Measurements from ENCODE around the gene EEF1A1.
"Not testable (repeated sequence)": the region's sequence is repeated elsewhere in the genome, so short reads cannot be mapped to it uniquely, and the experiment has no call there.

The EEF1A1 gene

DNA sequence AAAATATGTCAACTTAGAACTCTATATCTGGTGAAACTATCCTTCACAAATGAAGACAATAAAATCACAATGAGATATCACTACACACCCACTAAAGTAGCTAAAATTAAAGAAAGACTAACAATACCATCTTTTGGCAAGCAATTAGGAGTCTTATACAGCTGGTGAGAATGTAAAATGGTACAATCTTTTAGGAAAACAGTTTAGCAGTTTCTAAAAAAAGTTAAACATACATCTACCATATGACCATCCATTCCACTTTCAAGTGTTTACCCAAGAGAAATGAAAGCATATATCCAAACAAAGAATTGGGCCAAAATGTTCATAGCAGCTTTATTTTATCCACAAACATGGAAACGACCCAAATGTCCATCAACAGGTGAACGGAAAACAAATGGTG, 13.8 kb upstream of the EEF1A1 start:
- no peak for DNase-seq

DNA sequence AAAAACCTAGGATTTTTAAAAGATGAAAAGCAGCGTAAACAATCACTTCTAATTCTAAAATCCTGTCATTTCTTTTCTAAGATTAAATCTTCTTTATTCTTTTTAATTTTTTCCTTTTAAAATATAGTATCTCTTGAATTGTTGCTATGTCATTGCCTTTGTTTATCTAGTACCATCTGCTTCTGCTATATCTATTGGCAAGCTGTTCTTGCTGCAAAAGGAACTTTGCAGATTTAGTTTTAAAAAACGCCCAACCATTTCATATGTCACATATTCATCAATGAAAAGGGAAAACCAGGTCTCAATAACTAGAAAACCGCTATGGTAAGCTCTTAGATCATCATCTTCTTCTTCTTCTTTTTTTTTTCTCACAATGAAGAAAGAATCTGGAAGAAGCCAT, 11.5 kb upstream of the EEF1A1 start:
- no peak for DNase-seq

DNA sequence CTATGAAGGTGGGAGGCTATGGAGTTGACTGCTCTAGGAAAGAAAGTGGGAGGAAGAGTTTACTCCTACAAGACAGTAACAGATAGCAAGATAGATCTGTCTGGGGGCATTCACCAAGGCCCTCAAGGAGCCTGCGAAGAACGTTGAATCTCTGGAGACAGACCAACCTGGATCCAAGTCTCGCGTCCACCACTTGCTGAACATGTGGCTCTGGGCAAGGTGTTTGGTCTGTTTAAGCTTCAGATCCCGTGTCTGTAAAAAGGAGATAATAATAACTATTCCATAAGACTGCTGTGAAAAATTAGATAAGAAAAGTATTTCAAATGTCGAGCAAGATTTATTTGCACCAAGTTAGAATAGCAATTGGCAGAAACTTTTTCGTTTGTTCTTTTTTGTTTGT, 8.1 kb upstream of the EEF1A1 start:
- no peak for DNase-seq

DNA sequence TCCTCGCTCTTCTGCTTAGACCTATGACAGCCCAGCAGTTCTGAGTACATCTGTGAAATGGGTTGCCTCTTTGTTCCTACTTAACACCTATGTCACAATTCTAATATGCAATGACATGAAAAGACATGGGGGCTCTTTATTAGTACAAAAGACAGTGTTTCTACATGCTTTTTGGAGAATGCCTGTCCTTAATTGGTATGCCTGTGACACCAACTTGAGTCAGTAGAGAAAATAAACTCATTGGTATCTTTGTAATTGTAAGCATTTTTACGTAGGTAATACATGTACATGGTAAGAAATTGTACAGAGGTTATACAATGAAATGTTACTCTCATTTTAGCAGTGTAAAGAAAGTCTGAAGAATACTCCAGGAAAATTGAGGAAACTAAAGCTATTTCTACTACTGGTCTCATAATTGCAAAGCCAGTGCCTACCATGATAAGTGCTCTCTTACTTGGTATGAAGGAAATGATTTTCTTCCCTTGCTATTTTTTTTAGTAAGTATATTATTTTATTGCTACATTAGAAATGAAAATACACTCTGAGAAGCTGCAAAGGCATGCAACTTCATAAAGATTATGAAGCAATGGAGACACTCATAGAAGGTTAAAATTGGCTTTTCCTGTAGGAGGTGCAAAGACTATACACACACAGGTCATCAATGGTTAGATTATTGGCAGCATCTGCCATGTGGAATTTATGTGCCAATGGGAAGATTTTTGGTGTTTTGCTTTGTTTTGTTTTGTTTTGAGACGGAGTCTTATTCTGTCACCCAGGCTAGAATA, 4.9 kb upstream of the EEF1A1 start:
- DNase-seq, result no peak

DNA sequence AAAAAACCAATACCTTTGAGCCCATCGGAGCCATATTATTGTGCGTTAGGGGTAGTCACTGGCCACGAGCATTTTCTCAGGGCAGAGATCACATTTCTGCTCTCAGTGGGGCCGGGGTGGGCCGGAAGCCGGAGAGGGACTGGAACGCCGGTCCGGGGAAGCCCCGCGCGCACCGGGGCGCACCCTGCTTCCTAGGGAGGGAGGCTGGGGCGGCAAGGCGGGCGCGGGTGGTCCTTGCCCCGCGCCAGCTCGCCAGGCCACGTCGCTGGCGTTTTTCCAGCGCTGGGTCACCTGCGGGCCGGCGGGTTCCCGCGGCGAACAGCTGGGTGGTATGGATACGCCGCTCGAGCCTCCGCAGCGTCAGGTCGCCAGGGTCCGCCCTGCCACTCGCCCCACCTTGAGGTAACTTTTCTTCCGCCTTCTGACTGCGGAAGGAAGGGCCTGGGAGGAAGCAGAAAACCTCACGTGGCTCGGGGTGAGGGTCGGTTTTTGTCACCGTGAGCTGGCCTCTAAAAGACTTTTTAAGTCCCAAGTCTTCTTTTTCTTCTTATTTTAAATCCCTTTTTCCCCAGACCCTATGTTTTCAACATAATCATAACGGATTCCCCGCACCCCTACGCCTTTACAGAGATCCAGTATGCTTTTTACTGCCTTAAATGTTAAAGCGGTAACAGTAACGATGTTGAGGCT, 2.7 kb upstream of the EEF1A1 start:
- DNase-seq, result peak in 1 of 2 experiments; percentile 20

DNA sequence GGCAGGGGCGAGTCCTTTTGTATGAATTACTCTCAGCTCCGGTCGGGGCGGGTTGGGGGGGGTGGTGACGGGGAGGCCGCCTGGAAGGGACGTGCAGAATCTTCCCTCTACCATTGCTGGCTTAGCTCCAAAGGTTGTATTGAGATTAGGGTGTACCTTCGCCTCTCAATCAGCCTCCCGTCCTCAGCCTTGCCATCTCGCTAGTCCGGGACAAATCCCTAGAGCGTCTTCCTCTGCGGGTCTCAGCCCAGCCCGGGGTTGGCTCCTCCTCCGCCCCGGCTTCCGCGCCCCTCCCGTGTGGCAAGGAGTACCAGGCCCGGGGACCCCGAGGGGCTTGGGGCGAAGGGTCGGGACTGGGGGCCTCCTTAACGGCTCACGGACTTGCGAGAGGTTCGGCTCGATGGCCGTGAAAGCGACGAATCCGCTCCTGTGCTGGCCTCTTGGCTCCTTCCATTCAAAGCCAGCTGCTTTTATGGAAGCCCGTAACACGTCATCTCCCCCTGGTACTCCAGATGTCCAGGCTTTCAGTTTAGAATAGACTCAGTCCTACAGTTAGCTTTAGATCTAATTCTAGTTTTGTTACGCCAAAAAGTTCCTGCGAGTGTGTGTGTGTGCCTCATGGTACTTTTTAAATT, 636 bp upstream of the EEF1A1 start:
- peak in 1 of 2 experiments; percentile 77 for DNase-seq

DNA sequence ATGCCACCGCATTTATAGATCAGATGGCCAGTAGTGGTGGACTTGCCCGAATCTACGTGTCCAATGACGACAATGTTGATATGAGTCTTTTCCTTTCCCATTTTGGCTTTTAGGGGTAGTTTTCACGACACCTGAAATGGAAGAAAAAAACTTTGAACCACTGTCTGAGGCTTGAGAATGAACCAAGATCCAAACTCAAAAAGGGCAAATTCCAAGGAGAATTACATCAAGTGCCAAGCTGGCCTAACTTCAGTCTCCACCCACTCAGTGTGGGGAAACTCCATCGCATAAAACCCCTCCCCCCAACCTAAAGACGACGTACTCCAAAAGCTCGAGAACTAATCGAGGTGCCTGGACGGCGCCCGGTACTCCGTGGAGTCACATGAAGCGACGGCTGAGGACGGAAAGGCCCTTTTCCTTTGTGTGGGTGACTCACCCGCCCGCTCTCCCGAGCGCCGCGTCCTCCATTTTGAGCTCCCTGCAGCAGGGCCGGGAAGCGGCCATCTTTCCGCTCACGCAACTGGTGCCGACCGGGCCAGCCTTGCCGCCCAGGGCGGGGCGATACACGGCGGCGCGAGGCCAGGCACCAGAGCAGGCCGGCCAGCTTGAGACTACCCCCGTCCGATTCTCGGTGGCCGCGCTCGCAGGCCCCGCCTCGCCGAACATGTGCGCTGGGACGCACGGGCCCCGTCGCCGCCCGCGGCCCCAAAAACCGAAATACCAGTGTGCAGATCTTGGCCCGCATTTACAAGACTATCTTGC, 725 bp downstream of the EEF1A1 start:
- no peak for DNase-seq

DNA sequence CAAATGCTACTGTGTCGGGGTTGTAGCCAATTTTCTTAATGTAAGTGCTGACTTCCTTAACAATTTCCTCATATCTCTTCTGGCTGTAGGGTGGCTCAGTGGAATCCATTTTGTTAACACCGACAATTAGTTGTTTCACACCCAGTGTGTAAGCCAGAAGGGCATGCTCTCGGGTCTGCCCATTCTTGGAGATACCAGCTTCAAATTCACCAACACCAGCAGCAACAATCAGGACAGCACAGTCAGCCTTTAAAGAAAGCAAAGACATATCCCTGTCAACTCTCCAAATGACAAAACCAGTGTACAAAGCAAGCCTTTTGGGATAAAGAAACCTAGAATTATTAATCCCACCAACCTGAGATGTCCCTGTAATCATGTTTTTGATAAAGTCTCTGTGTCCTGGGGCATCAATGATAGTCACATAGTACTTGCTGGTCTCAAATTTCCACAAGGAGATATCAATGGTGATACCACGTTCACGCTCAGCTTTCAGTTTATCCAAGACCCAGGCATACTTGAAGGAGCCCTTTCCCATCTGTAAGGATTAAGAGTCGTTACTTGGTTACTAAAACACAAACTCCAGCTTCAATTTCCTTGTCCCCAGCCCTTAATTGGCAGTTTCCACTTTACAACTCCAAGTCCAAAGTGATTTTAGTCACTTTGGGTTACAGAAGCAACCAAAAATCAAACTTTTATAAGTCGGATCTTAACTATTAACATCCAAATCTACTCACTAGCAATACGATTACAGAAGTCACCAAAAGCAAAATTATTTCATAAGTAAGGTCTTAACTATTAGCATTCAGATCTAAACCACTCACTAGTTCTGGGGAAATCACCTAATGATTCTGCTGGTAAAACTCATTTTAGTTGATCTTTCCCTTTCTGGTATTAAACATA, 1.6 kb downstream of the EEF1A1 start:
- DNase-seq, result not testable (repeated sequence)

DNA sequence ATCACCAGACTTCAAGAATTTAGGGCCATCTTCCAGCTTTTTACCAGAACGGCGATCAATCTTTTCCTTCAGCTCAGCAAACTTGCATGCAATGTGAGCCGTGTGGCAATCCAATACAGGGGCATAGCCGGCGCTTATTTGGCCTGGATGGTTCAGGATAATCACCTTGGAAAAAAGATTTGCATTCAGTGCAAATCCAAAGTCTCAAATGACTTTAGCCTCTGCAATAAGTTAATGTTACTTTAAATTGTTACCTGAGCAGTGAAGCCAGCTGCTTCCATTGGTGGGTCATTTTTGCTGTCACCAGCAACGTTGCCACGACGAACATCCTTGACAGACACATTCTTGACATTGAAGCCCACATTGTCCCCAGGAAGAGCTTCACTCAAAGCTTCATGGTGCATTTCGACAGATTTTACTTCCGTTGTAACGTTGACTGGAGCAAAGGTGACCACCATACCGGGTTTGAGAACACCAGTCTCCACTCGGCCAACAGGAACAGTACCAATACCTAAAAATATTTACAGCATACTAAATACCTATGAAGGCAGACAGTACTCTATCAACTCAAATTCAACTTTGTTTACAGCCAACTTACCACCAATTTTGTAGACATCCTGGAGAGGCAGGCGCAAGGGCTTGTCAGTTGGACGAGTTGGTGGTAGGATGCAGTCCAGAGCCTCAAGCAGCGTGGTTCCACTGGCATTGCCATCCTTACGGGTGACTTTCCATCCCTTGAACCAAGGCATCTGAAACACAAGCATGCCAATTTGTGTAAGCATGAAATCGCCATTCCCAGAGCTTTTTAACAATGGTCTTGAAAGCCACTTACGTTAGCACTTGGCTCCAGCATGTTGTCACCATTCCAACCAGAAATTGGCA, 2.5 kb downstream of the EEF1A1 start:
- not testable (repeated sequence) for DNase-seq

DNA sequence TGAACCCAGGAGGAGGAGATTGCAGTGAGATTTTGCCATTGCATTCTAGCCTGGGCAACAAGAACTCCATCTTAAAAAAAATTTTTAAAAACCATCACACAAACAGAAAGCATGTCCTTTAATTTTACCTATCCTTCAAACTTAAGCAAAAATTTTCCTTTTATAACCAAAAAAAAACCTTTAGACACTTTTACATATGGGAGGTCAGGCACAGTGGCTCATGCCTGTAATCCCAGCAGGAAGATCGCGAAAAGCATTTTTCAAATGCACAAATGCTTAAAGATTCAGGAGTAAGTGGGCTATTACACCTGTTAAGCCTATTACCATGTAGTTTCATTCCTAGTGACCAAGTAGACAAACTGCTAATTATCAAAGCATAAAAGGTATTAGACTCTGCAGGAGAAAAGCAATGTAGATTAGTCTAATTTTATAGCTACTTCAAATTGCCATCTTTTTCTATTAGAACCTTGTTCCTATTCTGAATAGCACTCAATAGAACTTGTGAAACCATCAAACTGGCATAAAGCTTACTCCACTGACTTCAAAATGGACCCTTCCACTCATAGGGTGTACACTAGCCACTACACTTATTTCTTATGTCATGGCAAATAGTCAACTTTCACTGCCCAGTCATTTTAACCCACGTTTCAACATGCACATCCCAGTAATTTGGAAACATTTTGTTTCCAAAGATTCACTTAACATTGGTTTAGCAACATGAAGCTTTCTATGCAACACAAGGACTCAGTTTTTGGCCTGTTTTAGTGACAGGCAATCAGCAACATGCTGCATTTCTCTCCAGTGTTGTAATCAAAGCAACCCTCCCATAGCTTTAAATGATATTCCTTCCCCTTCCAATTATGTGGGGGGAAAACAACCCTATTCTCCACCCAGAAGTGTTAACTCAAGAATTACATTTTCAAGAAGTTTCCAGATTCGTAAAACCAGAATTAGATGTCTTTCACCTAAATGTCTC, 4.0 kb downstream of the EEF1A1 start:
- no peak for DNase-seq

DNA sequence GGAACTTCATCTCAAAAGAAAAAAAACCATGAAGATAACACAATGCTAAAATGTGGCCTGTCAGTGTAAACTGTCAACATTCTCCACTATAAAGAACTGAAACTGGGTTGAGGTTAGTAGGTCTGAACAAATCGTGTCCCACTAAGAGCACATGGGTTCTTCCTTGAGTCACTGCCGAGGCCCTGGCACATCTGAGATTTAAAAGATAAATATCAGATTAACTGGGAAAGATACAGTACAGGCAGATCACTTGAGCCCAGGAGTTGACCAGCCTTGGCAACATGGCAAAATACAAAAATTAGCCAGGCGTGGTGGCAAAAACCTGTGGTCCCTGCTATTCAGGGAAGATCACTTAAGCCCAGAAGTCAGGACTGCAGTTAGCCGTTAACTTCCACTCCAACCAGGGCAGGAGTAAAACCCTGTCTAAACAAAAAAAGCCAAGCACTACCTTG, 5.6 kb downstream of the EEF1A1 start:
- no peak for DNase-seq

DNA sequence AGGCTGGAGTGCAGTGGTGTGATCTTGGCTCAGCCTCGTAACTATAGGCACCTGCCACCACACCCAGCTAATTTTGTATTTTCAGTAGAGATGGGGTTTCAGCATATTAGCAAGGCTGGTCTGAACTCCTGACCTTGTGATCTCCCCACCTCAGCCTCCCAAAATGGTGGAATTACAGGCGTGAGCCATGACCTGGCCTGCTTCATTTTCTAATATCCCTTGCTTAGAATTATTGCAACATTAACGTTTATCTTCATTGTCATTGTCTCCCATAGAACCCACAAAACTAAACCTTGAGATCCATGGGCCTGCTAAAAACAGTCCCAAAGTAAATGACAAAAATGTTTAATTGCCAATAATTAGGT, 6.1 kb downstream of the EEF1A1 start:
- DNase-seq, result no peak

DNA sequence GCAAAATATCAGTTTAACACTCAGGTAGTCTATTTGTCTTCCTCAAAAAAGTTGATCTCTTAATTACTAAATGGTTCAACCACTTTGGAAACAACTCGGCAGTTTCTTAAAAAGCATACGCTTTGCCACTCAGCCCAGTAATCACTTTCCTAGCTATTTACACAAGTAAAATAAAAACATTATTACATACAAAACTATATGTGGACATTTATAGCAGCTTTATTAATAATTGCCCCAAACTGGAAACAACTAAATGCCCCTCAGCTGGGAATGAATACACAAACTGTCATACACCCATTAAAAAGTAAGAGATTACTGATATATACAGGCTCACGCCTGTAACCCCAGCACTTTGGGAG, 7.4 kb downstream of the EEF1A1 start:
- DNase-seq, result no peak

DNA sequence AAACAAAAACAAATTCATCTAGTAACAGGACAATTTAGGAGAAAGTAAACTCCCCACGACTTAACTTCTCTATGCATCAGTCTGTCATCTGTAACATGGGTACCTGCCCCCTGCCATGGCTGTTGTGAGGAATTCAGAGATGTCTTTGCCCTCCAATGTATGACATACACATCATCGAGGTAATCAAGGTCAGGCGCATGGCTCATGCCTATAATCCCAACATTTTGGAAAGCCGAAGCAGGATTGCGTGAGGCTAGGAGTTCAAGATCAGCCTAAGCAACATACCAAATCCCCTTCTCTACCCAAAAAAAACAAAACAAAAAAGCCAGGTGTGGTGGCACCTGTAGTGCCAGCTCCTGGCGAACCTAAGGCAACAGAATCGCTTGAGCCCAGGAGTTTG, 9.0 kb downstream of the EEF1A1 start:
- no peak for DNase-seq

DNA sequence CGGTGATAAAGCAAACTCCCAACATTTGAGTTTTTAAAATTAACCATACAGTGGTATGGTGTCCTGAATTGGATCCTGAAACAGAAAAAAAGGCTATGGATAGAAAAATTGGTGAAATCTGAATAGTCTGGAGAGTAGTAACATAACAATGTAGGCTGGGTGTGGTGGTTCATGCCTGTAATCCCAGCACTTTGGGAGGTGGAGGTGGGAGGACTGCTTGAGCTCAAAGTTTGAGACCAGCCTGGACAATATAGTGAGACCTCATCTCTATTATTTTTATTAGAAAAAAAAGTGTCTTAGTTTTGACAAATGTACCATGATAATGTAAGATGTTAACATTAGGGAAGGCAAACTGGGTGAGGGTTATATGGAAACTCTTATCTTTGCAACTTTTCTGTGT, 11.0 kb downstream of the EEF1A1 start:
- DNase-seq, result no peak

DNA sequence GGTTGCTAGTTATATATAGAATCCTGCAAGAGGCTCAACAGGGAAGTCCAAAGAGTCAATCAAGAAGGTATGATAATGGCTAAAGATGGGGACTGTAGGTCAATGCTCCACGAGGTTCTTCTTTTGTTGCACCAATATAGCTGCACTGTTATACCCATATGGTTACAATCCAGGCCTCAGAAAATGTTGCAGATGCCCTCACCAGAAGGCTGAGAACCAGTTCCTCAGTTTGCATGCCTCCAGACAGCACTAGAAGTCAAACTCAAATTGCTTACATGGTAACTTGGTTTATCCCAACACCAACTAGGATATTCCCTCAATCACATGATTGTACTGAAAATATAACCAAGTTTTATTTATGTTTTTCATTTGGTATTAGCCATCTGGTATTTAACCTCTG, 12.1 kb downstream of the EEF1A1 start:
- DNase-seq, result no peak

DNA sequence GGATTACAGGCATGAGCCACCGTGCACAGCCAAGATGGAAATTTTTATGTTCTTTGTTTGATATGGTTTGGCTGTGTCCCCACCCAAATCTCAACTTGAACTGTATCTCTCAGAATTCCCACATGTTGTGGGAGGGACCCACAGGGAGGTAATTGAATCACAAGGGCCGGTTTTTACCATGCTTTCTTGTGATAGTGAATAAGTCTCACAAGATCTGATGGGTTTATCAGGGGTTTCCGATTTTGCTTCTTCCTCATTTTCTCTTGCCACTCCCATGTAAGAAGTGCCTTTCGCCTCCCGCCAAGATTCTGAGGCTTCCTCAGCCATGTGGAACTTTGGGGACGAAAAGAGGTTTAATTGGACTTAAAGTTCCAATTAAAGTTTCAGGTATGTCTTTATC, 14.6 kb downstream of the EEF1A1 start:
- DNase-seq, result no peak

DNA sequence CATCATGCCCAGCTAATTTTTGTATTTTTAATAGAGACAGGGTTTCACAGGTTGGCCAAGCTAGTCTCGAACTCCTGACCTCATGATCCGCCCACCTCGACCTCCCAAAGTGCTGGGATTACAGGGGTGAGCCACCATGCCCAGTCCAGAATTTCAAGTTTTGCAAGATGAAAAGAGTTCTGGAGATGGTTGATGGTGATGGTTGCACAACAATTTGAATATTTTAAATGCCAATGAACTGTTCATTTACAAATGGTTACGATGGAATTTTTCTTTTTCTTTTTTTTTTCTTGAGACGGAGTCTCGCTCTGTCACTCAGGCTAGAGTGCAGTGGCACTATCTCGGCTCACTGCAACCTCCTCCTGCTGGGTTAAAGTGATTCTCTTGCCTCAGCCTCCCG, 15.1 kb downstream of the EEF1A1 start:
- not testable (repeated sequence) for DNase-seq

DNA sequence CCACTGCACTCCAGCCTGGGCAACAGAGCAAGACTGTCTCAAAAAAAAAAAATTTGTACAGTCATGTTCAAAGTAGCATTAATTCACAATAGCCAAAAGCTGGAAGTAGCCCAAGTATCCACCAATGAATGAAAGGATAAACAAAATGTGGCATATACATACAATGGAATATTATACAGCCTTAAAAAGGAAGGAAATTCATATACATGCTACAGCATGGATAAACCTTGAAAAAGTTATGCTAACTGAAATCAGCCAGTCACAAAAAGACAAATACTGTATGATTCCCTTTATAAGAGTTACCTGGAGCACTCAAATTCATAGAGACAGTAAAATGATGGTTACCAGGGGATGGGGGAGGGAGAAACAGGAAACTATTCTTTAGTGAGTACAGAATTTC, 15.7 kb downstream of the EEF1A1 start:
- no peak for DNase-seq

DNA sequence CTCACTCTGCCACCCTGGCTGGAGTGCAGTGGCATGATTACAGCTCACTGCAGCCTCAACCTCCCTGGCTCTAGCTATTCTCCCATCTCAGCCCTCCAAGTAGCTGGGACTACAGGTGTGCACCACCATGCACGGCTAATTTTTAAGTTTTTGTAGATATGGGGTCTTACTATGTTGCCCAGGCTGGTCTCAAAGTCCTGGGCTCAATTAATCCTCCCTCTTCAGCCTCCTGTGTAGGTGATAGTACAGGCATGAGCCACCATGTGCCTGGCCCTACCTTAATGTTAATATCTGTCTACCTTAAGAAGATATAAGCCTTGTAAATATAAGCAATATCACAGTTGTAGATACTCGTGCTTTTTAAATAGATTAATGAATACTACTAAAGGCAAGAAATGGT, 16.7 kb downstream of the EEF1A1 start:
- no peak for DNase-seq
